Measurements from ENCODE around the gene PARD3B. TPM values are rescaled to one million over a fixed set of nuclear protein-coding genes. Genes with fewer than 3 reads are reported as not detected.

The PARD3B gene
- total and polyA plus RNA-seq, 2 of the 8 experiments (the other 6 are each of a cell fraction or from before 2014, with no cell fraction given): 1.2 to 5.7 TPM

DNA sequence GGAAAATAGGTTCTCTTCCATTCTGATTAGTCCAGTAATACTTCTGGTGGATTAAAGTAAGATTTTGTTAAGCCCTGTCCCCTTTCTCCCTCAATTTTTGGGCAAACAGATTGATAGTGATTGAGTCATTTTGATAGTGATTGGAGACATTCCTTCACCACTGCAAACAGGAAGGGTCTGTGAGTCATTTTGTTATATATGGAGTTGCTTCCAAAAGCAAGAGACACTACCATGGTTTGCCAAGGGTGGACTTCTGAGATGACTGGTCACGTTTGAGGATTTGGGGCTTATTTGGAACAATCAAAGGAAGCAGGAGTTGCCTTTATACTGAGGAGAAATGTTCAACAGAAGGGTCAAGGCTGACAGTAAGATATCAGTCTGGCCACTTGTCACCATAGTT, 249.9 kb downstream of the PARD3B start:
- no peak overlapping the region for H3K9ac ChIP-seq (replicated peaks in 1 of 4; ENCODE audit: extremely low read depth in 1 of 4, low read depth in 3 of 4, low read length in 3 of 4)
- H2BK15ac ChIP-seq (ENCODE audit: low read length): no peak overlapping the region
- no peak overlapping the region for H2AFZ ChIP-seq (ENCODE audit: low read length)
- H2BK120ac ChIP-seq (replicated peaks; ENCODE audit: low read depth, low read length): no peak overlapping the region
- H2BK20ac ChIP-seq (ENCODE audit: low read length): no peak overlapping the region
- H3K4me3 ChIP-seq (ENCODE audit: extremely low read depth in 1 of 4, insufficient read depth in 2 of 4, low read depth in 3 of 4, low read length in 4 of 4): no peak overlapping the region
- CTCF ChIA-PET (ENCODE audit: partially characterized antibody): no interaction called here
- H3K27me3 ChIP-seq (replicated peaks in 1 of 4; ENCODE audit: control insufficient read depth in 3 of 4, extremely low read depth in 1 of 4, insufficient read depth in 3 of 4, low read length in 3 of 4): no peaks in the 10 kb centered on the region
- no peaks in the 10 kb centered on the region for H3K36me3 ChIP-seq (ENCODE audit: control insufficient read depth in 2 of 4, insufficient read depth in 4 of 4, low read length in 3 of 4)
- no peaks in the 10 kb centered on the region for H3K9me3 ChIP-seq (ENCODE audit: insufficient read depth in 2 of 2, low read depth in 1 of 2, low read length in 1 of 2)
- no peak overlapping the region for H3K14ac ChIP-seq (ENCODE audit: insufficient read length)
- H3K79me1 ChIP-seq (ENCODE audit: low read depth, low read length): no peaks in the 10 kb centered on the region
- H4K91ac ChIP-seq (replicated peaks; ENCODE audit: insufficient read length, low read length): no peak overlapping the region
- no peak overlapping the region for H3K18ac ChIP-seq (ENCODE audit: extremely low read depth, low read length)
- H3K23ac ChIP-seq (ENCODE audit: insufficient read length): no peak overlapping the region
- no peak overlapping the region for H3K4ac ChIP-seq (replicated peaks; ENCODE audit: insufficient read length, low read depth, low read length)
- POLR2A ChIA-PET (ENCODE audit: partially characterized antibody): no interaction called here
- DNase-seq (ENCODE audit: low read depth in 1 of 2, low spot score in 2 of 2) (no peak), FAIRE-seq (no peak)
- no peak overlapping the region for H3K27ac ChIP-seq (ENCODE audit: low read depth, low read length)
- H3K79me2 ChIP-seq (ENCODE audit: control insufficient read depth in 1 of 2, insufficient read depth in 2 of 2, low read length in 2 of 2): no peaks in the 10 kb centered on the region
- H2BK12ac ChIP-seq (ENCODE audit: low read depth, low read length): no peak overlapping the region
- no peak overlapping the region for H3K4me2 ChIP-seq (ENCODE audit: insufficient read depth in 1 of 2, low read depth in 2 of 2, low read length in 2 of 2)
- H3K56ac ChIP-seq (replicated peaks; ENCODE audit: insufficient read length, low read depth, low read length): no peak overlapping the region
- WGBS, 2 experiments (ENCODE audit: extremely low coverage in 1 of 2, insufficient coverage in 1 of 2, insufficient read length in 1 of 2, insufficient replicate concordance in 2 of 2, low coverage in 1 of 2, low lambda C conversion rate in 2 of 2, missing lambda C conversion rate in 1 of 2): 88% methylated on average over 1 of the region's 1 CpG; no CpG with 5 or more reads in 1 of the 2 experiments
- no peaks in the 10 kb centered on the region for H3K23me2 ChIP-seq (ENCODE audit: low read depth, low read length)
- no peak overlapping the region for H4K5ac ChIP-seq (ENCODE audit: insufficient read length, low read depth, low read length)
- no peak overlapping the region for H4K8ac ChIP-seq (ENCODE audit: extremely low read depth, insufficient read depth, low read length)
- no peak overlapping the region for H2BK5ac ChIP-seq (ENCODE audit: low read depth, low read length)
- H3K4me1 ChIP-seq (replicated peaks in 1 of 4; ENCODE audit: control insufficient read depth in 3 of 4, insufficient read depth in 4 of 4, low read length in 3 of 4): no peaks in the 10 kb centered on the region
- H4K20me1 ChIP-seq (replicated peaks in 1 of 2; ENCODE audit: control insufficient read depth in 1 of 2, insufficient read depth in 2 of 2, low read length in 2 of 2): peaks cover 0 to 2% of the 10 kb centered on the region in 2 experiments
- no peak overlapping the region for H2AK5ac ChIP-seq (ENCODE audit: low read depth, low read length)
- TF ChIP-seq, protein P1, sequence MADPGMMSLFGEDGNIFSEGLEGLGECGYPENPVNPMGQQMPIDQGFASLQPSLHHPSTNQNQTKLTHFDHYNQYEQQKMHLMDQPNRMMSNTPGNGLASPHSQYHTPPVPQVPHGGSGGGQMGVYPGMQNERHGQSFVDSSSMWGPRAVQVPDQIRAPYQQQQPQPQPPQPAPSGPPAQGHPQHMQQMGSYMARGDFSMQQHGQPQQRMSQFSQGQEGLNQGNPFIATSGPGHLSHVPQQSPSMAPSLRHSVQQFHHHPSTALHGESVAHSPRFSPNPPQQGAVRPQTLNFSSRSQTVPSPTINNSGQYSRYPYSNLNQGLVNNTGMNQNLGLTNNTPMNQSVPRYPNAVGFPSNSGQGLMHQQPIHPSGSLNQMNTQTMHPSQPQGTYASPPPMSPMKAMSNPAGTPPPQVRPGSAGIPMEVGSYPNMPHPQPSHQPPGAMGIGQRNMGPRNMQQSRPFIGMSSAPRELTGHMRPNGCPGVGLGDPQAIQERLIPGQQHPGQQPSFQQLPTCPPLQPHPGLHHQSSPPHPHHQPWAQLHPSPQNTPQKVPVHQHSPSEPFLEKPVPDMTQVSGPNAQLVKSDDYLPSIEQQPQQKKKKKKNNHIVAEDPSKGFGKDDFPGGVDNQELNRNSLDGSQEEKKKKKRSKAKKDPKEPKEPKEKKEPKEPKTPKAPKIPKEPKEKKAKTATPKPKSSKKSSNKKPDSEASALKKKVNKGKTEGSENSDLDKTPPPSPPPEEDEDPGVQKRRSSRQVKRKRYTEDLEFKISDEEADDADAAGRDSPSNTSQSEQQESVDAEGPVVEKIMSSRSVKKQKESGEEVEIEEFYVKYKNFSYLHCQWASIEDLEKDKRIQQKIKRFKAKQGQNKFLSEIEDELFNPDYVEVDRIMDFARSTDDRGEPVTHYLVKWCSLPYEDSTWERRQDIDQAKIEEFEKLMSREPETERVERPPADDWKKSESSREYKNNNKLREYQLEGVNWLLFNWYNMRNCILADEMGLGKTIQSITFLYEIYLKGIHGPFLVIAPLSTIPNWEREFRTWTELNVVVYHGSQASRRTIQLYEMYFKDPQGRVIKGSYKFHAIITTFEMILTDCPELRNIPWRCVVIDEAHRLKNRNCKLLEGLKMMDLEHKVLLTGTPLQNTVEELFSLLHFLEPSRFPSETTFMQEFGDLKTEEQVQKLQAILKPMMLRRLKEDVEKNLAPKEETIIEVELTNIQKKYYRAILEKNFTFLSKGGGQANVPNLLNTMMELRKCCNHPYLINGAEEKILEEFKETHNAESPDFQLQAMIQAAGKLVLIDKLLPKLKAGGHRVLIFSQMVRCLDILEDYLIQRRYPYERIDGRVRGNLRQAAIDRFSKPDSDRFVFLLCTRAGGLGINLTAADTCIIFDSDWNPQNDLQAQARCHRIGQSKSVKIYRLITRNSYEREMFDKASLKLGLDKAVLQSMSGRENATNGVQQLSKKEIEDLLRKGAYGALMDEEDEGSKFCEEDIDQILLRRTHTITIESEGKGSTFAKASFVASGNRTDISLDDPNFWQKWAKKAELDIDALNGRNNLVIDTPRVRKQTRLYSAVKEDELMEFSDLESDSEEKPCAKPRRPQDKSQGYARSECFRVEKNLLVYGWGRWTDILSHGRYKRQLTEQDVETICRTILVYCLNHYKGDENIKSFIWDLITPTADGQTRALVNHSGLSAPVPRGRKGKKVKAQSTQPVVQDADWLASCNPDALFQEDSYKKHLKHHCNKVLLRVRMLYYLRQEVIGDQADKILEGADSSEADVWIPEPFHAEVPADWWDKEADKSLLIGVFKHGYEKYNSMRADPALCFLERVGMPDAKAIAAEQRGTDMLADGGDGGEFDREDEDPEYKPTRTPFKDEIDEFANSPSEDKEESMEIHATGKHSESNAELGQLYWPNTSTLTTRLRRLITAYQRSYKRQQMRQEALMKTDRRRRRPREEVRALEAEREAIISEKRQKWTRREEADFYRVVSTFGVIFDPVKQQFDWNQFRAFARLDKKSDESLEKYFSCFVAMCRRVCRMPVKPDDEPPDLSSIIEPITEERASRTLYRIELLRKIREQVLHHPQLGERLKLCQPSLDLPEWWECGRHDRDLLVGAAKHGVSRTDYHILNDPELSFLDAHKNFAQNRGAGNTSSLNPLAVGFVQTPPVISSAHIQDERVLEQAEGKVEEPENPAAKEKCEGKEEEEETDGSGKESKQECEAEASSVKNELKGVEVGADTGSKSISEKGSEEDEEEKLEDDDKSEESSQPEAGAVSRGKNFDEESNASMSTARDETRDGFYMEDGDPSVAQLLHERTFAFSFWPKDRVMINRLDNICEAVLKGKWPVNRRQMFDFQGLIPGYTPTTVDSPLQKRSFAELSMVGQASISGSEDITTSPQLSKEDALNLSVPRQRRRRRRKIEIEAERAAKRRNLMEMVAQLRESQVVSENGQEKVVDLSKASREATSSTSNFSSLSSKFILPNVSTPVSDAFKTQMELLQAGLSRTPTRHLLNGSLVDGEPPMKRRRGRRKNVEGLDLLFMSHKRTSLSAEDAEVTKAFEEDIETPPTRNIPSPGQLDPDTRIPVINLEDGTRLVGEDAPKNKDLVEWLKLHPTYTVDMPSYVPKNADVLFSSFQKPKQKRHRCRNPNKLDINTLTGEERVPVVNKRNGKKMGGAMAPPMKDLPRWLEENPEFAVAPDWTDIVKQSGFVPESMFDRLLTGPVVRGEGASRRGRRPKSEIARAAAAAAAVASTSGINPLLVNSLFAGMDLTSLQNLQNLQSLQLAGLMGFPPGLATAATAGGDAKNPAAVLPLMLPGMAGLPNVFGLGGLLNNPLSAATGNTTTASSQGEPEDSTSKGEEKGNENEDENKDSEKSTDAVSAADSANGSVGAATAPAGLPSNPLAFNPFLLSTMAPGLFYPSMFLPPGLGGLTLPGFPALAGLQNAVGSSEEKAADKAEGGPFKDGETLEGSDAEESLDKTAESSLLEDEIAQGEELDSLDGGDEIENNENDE (IDR thresholded peaks at IDR 0.05; ENCODE audit: insufficient replicate concordance, low read length): no peak

Measured in H1 (cell line).